GM19438 (cell line): ENCODE measurements around the gene GPSM1.
A peak's percentile ranks its signal among the peaks of the same experiment; 100 is the strongest.

Experiments used
- ATAC-seq: cut with Tn5 transposase; IDR thresholded peaks from one replicate; pipeline ENCODE4 v1.9.1; 2021; ENCODE audit warnings: low read depth; ENCODE audit not compliant: unreplicated experiment

Gene GPSM1

DNA sequence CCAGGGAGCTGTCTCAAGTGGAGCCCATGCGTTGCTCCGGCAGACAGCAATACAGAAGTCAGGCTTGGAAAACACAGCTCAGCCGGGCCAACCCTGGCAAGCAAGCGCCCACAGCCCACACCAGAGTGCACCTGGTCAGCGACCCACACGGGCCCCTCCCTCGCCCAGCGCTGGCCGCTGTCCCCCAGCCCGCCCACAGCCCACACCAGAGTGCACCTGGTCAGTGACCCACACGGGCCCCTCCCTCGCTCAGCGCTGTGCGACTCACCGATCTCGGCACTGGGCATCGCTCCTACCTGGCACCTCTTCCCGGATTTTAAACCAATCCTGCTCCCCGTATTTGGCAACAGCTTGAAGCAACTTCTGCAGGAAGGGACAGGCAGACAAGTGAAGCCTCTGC is 59.9 kb downstream of the GPSM1 start:
- no peak for ATAC-seq

DNA sequence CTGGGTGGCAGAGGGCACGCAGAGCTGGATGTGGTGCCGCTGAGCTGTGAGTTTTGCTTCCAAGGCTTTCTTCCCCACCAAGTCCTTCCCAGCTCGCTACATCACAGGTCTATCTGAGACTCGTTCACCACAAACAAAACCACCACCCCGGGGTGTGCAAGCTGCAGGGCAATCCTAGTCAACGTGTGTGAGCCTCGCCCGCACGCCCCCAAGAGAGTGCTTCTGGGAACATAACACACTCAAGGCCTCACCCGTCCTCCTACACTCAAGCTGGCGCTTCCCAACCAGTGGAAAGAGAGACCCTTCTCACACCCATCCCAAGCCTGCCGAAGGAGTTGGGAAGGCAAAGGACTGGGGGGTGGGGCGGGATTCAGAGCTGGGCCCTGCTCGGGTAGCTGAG is 62.1 kb downstream of the GPSM1 start:
- no peak for ATAC-seq

DNA sequence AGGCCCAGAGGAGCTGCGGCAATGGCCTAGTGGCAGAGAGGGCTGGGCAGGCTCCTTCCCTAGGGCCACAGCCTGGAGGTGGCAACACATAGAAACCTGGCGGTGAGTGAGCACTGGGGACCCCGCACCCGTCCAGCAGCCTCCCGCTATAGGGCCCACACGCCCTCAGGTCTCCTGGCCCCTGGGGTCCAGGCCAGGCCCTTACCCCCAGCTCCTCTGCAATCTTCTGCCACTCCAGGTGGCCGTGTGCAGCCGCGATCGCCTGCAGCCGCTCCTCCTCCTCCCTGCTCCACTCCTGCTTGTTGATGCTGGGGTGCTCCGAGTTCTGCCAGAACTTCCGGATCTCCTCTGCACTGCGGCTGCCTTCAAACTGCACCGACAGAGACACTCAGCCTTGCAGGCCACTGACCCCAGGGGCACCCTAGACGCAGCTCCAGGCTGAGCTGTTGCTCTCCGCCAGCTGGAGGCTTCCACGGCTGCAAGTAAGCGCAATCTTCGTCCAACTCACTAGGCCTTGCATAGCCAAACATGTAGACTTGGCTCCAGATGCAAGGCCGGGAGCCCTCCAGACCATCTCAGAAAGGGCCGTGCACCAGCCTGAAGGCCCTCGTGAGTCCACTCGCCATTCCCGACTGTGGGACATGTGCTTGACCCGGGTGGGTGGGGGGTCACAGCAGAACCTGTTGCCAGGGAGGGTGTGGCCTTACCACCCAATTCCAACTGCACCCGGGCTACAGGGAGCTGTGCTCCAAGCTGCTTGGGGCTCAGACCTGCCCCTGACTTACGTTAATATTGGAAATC is 64.6 kb downstream of the GPSM1 start:
- ATAC-seq = no peak

DNA sequence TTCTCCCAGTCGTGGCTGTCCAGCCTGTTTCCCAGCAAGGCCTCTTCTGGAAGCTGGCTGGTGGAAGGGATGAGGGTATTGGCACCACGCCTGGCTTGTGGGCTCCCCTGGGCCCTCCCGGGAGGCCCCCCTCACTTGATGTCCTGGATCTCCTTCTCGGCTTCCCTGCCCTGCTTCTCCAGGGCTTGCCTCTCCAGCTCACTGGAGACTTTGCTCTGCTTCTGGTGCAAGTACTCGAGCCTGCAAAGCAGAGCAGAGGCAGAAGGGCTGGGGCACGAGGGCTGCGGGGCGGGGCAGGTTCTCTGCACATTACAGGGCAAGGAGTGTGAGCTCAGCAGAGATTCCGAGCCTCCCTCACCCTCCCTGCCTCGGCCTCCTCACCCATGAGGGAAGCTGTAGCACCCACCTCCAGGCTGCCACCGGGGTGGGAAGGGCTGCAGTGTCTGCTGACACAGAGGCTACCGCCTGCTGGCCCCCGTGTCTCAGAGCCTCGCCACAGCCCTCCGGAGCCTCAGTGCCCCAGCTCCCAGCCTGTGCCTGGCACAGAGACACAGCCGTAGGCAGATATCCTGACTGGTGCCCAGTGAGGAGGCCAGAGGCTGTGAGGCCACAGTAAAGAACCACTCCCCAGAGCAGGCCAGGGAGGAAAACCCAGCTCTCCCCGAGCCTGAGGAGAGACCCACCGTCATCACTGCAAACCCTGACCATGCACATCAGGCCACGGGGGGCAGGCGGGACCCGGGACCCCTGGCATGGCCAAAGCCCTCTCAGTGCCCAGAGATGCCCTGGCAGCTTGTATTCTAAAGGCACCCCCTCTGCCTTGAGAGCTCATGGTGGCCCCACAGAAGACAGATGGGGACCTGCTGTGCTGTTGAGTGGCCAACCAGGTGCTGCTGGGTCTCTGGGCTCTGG is 65.5 kb downstream of the GPSM1 start:
- no peak for ATAC-seq

DNA sequence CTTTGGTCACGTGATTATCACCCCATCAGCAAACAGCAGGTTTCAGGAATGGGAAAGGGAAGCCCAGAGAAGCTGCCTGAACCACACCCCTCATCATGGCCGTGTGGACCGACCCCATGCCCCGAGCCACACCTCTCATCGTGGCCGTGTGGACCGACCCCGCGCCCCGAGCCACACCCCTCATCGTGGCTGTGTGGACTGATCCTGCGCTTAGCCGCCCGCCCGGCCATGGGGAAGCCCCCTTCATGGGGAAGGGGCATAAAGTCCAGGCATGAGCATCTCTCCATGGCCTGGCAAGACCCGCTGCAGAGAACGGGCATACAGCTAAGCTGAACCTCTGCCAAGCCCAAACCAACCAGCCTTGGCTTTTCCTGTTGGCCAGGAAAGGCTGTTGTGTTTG is 66.2 kb downstream of the GPSM1 start:
- no peak for ATAC-seq

DNA sequence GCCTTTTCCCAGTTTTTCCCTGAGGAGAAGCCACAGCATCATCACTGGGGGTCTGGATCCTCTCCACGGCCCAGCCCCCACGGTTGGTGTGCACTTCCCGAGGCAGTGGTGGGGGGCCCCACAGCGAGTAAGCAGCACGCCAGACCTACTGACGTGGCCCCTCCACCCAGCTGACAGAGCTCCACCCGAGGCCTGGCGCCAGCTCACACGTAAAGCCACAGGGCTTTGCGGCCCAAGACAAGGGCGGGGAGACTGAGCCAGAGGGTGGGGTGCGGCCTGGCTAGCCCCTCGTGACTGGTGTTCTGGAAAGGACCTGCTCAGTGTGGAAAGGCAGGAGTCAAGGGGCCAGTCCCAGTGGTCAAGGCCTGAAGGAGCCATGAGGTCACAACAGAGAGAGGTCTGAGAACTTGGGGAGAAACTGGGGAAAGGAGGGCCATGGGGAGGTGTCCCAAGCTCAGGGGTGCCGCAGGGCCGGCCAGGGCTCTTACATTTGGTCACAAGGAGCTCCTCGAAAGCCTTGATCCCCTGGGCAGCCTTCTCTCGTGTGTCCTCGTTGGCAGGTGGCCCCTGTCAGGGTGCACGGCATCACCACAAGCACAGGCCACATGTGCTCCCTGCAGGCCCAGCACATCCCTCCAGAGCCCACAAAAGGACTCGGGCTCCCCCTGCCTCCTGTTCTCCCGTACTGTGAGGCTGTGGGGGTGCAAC is 67.1 kb downstream of the GPSM1 start:
- no peak for ATAC-seq

DNA sequence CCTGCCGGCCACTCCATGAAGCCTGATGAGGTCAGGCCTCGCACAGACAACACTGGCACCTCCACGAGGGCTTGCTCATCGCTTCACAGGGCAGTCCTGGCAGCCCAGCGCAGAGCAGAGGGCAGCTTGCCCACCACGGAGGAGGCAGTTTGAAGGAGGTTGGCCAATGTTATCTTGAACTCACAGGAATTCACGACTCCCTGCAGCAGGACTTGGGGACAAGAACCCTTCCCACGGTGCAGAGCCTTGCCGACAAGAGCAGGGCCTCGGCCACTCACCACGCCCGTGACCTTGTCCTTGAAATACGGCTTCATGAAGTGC is 67.6 kb downstream of the GPSM1 start:
- no peak for ATAC-seq

DNA sequence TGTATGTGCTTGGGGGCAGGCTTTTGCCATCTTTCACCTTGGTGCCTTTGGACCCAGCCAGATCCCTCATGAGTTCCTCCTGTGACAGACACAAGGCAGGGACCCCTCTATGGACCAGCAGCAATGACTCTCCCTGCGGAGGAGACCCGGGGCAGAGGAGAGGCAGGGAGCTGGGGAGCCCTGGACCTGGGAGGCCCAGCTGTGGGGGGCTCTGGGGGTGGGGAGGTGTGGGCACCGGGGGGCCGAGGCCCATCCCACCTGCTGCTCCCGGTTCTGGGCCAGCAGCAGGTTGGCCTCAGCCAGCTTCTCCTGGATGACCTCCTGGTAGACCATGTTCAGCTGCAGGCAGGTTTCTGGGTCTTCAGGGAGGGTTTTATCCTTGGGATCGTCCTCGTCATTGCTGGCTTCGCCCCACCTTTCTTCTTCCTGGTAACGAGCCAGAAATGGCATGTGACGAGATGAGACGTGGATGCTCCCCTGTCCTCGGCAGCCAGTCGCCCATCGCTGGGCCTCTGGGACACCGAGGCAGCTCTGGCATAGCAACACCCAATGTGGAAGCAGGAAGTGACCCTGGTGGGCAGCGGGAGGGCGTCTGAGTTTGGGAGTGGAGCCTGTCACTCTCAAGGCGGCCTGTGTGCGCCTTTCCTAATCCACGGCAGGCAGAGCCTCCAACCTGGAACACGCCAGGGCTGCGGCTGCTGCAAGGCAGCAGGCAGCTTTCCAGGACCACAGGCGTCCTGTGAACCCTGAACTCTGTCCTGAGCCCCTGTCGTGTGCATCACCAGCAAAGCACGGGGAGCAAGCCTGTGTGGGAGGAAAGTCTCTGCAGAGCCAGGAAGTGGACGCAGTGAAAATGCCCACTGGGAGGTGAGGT is 68.2 kb downstream of the GPSM1 start:
- no peak for ATAC-seq

DNA sequence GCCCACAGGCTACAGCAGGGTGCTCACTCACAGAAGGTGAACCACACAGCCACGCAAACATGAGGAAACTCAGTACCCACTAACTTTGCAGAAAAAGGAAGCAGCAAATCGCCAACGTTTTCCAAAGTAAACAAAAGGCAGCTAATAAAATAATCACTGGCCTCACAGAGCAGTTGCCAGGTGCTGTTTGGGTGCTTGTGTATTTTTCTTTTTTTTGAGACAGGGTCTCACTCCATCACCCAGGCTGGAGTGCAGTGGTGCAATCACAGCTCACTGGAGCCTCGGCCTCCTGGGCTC is 68.8 kb downstream of the GPSM1 start:
- no peak for ATAC-seq

DNA sequence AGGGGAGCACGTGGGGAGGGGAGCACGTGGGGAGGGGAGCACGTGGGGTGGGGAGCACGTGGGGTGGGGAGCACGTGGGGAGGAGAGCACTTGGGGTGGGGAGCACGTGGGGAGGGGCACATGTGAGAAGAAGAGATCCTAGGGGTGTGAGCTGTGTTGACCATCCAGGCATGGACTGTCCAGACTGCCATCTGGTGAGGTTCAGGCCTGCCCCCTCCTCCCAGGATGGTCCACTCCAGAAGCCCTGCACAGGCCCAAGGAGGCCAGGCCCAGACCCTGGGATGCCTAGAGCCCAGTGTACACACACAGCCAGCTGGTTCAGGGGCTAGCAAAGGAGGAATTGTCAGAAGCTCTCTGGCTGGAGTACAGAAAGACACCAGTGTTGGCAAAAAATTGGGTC is 70.3 kb downstream of the GPSM1 start:
- ATAC-seq = no peak

DNA sequence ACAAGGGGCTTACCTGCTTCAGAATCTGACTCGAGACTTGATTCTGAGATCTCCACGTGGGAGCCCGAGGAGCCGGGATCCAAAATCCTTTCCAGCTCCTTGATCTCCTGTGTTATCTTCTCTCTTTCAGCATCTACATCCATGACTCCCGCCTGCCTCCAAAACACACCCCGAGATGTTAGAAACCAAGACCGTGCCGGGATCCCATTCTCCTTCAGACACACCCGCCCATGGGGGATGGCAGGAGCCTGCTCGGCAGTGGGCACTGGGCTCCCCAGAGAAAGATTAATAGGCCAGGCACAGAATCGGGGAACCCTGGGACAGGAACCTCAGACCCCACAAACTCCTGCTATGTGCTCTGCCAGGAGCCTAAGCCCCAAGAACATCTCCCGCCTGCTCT is 70.9 kb downstream of the GPSM1 start:
- no peak for ATAC-seq

DNA sequence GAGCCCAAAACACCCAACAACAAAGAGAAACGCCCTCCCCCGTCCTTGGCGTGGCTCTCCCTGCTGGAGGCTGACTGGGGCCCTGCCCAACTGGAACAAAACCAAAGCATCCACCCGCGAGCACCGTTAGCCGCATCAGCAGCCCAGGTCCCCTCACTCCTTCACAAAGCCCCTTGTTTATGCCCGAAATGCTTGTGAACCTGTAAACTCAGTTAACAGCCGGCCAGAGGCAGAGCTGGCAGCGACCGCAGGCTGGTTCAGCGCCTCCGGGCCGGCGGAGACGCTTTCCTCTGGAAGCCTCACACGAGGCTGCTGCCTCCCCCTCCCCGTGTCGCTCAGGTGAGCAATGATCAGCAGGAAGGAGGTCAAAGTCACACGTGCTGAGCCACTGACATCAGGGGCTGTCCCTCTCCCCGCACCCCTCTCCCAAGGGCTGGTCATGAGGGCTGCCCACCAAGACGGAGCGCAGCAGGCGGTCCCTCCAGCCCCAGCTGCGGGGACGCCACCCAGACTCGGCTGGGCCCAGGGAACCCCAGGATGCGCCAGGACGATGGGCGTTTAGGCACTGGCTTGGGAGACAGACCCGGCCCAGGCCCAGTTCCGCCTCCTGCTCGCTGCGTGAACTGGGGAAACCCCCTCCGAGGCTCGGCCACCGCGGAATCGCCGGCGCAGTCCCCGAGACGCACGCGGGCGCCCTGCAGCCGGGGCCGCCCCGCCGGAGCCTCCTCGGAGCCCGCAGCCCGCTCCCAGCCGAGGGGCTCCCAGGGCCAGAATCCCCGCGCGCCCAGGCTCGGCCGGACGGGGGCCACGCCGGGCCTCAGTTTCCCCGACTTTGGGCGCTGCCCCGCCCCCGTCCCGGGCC is 72.1 kb downstream of the GPSM1 start:
- peak; percentile 9 for ATAC-seq

DNA sequence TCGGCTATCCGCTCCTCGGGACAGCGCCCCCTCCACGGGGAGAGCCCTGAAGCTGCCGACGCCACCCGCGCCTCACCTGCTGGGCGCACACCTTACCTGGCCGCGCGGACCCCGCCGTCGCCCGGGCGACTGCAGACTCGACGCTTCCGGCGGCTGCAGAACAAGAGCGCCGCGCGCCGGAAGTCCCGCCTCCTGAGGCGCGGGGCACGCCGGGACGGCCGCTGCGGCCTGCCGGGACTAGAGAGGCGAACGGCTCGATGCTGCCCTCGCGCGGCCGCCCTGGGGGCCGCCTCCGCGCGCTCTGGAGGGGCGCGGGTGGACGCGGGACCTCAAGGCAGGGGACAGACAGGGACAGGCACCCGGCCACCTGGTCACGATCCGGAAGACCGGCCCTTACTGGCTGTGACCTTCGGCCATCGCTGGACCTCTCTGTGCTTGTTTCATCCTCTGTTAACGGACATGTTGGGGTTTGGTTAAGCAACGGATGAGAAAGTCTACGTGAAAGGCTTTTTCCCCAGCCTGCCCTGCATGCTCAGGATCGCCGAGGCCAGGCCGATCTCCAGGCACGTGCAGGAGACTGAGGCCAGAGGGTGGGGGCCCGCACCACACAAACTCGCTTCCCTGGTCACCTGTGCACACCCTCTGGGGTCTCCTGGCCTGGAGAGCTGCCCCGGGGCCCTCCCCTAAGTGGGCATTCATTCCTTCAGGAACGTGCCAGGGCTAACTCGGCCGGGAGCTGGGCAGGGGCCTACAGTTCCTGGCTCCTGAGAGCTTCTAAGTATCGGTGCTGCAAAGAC is 72.9 kb downstream of the GPSM1 start, which contains the start of gene SNAPC4:
Gene SNAPC4 (minus strand): TSS at position 133 of the 797 bp plus-strand sequence. CDS start 1,742 bp downstream, outside the sequence.
- peak; percentile 48 for ATAC-seq

DNA sequence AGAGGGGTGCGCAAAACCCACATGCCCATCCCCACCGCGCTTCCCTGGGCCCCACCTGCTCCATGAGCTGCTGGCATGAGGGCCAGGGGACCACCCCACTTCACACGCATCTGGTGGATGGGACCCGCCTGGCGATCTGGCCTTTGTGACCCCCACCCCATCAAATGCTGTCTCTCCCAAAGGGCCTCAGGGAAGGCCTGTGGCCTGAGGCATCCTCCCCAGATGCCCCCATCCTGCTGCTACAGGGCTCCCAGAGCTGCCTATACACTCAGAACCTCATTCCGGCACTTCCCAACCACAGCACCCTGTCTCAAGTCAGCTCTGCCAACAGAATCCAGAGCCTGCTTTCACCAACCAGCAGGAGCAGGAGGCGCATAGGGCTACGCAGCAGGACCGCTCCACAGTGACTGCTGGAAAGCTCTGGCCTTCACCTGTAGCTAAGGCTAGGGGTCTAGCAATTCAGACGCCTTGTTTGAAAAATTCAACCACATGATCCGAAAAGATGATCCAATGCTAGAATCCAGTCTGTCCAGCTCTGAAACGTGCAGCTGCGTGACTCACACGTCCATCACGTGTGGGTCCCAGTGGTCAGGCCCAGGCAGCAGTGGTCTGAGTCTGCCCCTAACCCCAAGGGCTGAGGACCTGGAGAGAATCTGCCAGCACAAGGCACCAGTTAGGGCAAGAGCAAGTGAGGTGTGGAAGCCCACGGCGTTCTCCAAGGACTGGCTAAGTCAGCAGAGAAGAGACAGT is 74.0 kb downstream of the GPSM1 start:
- no peak for ATAC-seq

DNA sequence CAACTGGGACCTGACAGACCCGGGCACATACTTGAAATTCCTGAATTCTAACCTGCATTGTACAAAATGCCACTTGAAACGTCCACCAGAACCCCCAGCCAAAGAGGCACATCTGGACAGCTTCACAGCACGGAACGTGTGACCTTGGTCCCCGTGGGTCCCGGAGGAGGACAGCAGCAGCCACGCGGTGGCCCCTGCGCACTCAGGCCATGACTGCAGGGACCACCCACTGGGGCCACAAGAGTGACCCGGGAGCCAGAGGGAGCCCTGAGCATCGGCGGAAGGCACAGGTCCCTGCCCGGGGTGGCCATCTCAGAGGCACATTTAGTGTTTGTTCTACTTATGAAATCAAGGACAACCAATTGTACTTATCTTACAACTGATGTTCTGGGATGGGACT is 74.7 kb downstream of the GPSM1 start:
- no peak for ATAC-seq

DNA sequence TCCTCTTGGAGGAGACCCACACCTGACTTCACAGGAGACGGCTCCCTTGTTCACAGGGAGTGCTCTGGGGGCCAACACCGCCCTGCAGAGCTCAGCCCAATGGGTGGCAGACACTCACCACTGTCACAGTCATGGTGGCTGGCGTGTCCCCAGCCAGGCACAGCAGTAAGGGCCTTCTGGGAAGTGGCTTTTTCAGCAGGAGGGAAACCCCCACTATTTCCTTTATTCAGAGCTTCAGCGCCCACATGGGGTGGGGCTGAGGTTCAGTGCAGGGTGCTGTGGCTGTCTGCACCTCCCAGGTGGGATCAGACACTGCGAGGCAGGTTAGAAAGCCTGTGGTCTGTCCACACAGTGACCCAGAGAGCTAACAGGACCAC is 76.2 kb downstream of the GPSM1 start:
- ATAC-seq = no peak

DNA sequence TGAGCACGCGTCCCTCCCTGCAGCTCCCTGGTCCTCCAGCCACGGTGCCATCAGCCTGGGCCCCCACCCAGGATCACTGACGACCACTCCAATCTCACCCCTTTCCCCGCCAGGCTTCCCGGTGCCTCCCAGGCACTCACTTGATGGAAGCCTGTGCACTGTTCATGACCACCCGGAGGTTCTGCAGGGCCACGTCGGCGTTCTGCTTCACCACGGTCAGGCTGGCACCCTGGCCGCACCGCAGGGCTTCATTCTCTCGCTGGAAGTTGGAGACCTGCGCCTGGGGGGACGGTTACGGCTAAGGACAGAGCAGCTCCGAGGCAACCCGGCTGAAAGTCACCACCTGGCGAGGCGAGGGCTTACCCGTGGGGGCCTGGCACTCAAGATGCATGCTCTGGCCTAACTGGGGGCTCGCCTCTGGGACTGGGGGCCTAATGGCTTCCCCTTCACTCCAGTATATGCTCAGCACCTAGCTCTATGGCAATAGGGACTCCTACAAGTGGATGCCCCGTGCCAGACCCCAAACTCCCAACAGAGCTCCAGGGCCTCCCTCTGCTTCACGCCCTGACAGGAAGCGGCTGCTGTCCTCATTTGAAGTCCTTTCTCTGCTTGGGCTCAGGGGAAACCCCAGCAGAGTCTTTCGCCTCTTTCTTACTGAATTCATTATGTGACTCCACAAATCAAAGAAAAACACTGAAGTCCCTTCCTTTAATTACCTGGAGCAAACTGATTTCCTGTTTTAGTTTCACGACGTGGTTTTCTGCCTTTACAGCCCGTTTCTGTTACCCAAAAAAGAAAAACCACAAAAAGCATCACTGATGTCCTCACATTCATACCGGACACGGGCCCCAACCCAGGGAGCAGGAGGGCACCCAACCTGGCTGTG is 76.8 kb downstream of the GPSM1 start:
- ATAC-seq = no peak
